Measurements from ENCODE around the gene USP48. TPM values are rescaled to one million over a fixed set of nuclear protein-coding genes. Genes with fewer than 3 reads are reported as not detected.

The USP48 gene
- total and polyA plus RNA-seq, 2 of the 13 experiments (the other 11 are each of a cell fraction or from before 2014, with no cell fraction given) = 30.4 to 30.7 TPM

- TF ChIP-seq ZNF570 (CRISPR knock-in tag; IDR thresholded peaks at IDR 0.05; ENCODE audit: borderline replicate concordance) = no peak
- TF ChIP-seq ZNF225 (CRISPR knock-in tag; IDR thresholded peaks at IDR 0.05) = no peak; the same call in none of the 2 replicates
- no peak for TF ChIP-seq GRHL1 (CRISPR knock-in tag; conservative IDR thresholded peaks at IDR 0.05)
- TF ChIP-seq ADNP (CRISPR knock-in tag; IDR thresholded peaks at IDR 0.05) = no peak
- TF ChIP-seq, protein P1, sequence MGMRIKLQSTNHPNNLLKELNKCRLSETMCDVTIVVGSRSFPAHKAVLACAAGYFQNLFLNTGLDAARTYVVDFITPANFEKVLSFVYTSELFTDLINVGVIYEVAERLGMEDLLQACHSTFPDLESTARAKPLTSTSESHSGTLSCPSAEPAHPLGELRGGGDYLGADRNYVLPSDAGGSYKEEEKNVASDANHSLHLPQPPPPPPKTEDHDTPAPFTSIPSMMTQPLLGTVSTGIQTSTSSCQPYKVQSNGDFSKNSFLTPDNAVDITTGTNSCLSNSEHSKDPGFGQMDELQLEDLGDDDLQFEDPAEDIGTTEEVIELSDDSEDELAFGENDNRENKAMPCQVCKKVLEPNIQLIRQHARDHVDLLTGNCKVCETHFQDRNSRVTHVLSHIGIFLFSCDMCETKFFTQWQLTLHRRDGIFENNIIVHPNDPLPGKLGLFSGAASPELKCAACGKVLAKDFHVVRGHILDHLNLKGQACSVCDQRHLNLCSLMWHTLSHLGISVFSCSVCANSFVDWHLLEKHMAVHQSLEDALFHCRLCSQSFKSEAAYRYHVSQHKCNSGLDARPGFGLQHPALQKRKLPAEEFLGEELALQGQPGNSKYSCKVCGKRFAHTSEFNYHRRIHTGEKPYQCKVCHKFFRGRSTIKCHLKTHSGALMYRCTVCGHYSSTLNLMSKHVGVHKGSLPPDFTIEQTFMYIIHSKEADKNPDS (CRISPR knock-in tag; IDR thresholded peaks at IDR 0.05) = no peak
- peak; percentile 97; the same call in 1 of the 2 replicates for TF ChIP-seq ZNF235 (CRISPR knock-in tag; IDR thresholded peaks at IDR 0.05; ENCODE audit: borderline replicate concordance)
- TF ChIP-seq, protein P2, sequence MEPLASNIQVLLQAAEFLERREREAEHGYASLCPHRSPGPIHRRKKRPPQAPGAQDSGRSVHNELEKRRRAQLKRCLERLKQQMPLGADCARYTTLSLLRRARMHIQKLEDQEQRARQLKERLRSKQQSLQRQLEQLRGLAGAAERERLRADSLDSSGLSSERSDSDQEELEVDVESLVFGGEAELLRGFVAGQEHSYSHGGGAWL (CRISPR knock-in tag; IDR thresholded peaks at IDR 0.05) = peak; percentile 32
- no peak for TF ChIP-seq ELF4 (CRISPR knock-in tag; IDR thresholded peaks at IDR 0.05; ENCODE audit: borderline replicate concordance)
- TF ChIP-seq ZNF724P (CRISPR knock-in tag; IDR thresholded peaks at IDR 0.05; ENCODE audit: borderline replicate concordance) = peak; percentile 45; the same call in 1 of the 2 replicates
- TF ChIP-seq, protein P3, sequence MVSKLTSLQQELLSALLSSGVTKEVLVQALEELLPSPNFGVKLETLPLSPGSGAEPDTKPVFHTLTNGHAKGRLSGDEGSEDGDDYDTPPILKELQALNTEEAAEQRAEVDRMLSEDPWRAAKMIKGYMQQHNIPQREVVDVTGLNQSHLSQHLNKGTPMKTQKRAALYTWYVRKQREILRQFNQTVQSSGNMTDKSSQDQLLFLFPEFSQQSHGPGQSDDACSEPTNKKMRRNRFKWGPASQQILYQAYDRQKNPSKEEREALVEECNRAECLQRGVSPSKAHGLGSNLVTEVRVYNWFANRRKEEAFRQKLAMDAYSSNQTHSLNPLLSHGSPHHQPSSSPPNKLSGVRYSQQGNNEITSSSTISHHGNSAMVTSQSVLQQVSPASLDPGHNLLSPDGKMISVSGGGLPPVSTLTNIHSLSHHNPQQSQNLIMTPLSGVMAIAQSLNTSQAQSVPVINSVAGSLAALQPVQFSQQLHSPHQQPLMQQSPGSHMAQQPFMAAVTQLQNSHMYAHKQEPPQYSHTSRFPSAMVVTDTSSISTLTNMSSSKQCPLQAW (CRISPR knock-in tag; IDR thresholded peaks at IDR 0.05) = peak; percentile 39
- TF ChIP-seq ELF3 (CRISPR knock-in tag; IDR thresholded peaks at IDR 0.05) = peak; percentile 41
- TF ChIP-seq ZNF678 (CRISPR knock-in tag; IDR thresholded peaks at IDR 0.05) = no peak
- TF ChIP-seq ZNF30 (CRISPR knock-in tag; IDR thresholded peaks at IDR 0.05) = no peak
- TF ChIP-seq, protein P4, sequence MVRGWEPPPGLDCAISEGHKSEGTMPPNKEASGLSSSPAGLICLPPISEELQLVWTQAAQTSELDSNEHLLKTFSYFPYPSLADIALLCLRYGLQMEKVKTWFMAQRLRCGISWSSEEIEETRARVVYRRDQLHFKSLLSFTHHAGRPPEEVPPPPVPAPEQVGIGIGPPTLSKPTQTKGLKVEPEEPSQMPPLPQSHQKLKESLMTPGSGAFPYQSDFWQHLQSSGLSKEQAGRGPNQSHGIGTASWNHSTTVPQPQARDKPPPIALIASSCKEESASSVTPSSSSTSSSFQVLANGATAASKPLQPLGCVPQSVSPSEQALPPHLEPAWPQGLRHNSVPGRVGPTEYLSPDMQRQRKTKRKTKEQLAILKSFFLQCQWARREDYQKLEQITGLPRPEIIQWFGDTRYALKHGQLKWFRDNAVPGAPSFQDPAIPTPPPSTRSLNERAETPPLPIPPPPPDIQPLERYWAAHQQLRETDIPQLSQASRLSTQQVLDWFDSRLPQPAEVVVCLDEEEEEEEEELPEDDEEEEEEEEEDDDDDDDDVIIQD (CRISPR knock-in tag; IDR thresholded peaks at IDR 0.05; ENCODE audit: low read depth) = 0 out of 2 replicates have a peak, but pooled peaks have one; percentile 20
- peak; percentile 73; the same call in 1 of the 2 replicates for TF ChIP-seq SAFB2 (CRISPR knock-in tag; IDR thresholded peaks at IDR 0.05; ENCODE audit: borderline replicate concordance, low read depth)
- TF ChIP-seq ZNF383 (CRISPR knock-in tag; IDR thresholded peaks at IDR 0.05; ENCODE audit: borderline replicate concordance) = no peak
- TF ChIP-seq, protein P5, sequence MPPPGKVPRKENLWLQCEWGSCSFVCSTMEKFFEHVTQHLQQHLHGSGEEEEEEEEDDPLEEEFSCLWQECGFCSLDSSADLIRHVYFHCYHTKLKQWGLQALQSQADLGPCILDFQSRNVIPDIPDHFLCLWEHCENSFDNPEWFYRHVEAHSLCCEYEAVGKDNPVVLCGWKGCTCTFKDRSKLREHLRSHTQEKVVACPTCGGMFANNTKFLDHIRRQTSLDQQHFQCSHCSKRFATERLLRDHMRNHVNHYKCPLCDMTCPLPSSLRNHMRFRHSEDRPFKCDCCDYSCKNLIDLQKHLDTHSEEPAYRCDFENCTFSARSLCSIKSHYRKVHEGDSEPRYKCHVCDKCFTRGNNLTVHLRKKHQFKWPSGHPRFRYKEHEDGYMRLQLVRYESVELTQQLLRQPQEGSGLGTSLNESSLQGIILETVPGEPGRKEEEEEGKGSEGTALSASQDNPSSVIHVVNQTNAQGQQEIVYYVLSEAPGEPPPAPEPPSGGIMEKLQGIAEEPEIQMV (CRISPR knock-in tag; IDR thresholded peaks at IDR 0.05; ENCODE audit: low read depth) = peak; percentile 99
- TF ChIP-seq SP2 (CRISPR knock-in tag; IDR thresholded peaks at IDR 0.05) = no peak
- TF ChIP-seq DNMT3B (CRISPR knock-in tag; conservative IDR thresholded peaks at IDR 0.05) = no peak
- TF ChIP-seq ONECUT2 (CRISPR knock-in tag; IDR thresholded peaks at IDR 0.05) = peak; percentile 11; the same call in 1 of the 2 replicates
These were observed at the start of gene USP48 (continued) for GRCh38 chr1:21782868-21783678.
